Activated naive CD4-positive, alpha-beta T cell treated with anti-CD3 and anti-CD28 coated beads, Interleukin-2, amount 50 U/mL, for 72 hours (primary cell): ENCODE data around the gene NAT16. TPM values are rescaled to one million over a fixed set of nuclear protein-coding genes. Genes with fewer than 3 reads are reported as not detected.
"Not testable (repeated sequence)": the region's sequence is repeated elsewhere in the genome, so short reads cannot be mapped to it uniquely, and the experiment has no call there.

Experiments used
- ATAC-seq, 2 donors: fragments of 150-1000 bp; cut with Tn5 transposase; 2 replicates each; pipeline ENCODE4 v1.10.0; 2021; ENCODE audit warnings: mild to moderate bottlenecking in 2 of 2, moderate library complexity in 2 of 2
- DNase-seq, 2 donors: peaks; one replicate each; pipeline ENCODE4 v3.0.0; 2021 to 2022; ENCODE audit warnings: low spot score in 2 of 2
- H3K27ac Mint-ChIP-seq, 2 donors: one replicate each; pipeline ENCODE4 v1.8.0; 2022; ENCODE audit warnings: mild to moderate bottlenecking in 2 of 2, mixed read lengths in 2 of 2
- H3K36me3 Mint-ChIP-seq, 2 donors: one replicate each; pipeline ENCODE4 v1.8.0; 2022; ENCODE audit warnings: mixed read lengths in 2 of 2
- H3K9me3 Mint-ChIP-seq, 2 donors: one replicate each; pipeline ENCODE4 v1.8.0; 2022; ENCODE audit warnings: mixed read lengths in 2 of 2
- total RNA-seq, 2 donors: library from RNA; stranded (reverse); gene quantifications; one replicate each; pipeline ENCODE4 v1.2.3, GENCODE V29; 2022

Gene NAT16
- total RNA-seq, 2 donors from 2014 or later: not detected

- H3K27ac Mint-ChIP-seq: no peak overlapping the region
Observed at GRCh38 chr7:101154693-101155102, 25.4 kb downstream of the NAT16 start.

GRCh38 chr7:101153969-101154692 is 26.0 kb downstream of the NAT16 start, which contains the start of gene AP1S1:
Gene AP1S1, plus strand, starts transcription at chr7:101154476. Its CDS starts 39 bp downstream, at chr7:101154515.
- peaks cover 0 to 10% of the 10 kb centered on the region in 2 donors for H3K36me3 Mint-ChIP-seq
- no peaks in the 10 kb centered on the region for H3K9me3 Mint-ChIP-seq
- DNase-seq: peak; percentile 91
- peak within 1 kb of the TSS; percentile 70 to 92 for H3K27ac Mint-ChIP-seq
- peak; percentile 90 to 92 for ATAC-seq

More at GRCh38 chr7:101154693-101155102, 25.4 kb downstream of the NAT16 start:
- no peak for DNase-seq
- H3K36me3 Mint-ChIP-seq: peaks cover 5 to 10% of the 10 kb centered on the region in 2 donors
- ATAC-seq: peak; percentile 12 to 50
- H3K9me3 Mint-ChIP-seq: no peaks in the 10 kb centered on the region

GRCh38 chr7:101151908-101152651 is 28.0 kb downstream of the NAT16 start:
- Mint-ChIP-seq H3K36me3 (peaks cover 0 to 3% of the 10 kb centered on the region in 2 donors), H3K9me3 (no peaks in the 10 kb centered on the region), H3K27ac (no peak overlapping the region)
- DNase-seq: no peak
- ATAC-seq: no peak

GRCh38 chr7:101140746-101141382 is 39.2 kb downstream of the NAT16 start:
- Mint-ChIP-seq H3K36me3 (no peaks in the 10 kb centered on the region), H3K27ac (peak overlapping the region in 1 of 2 donors; percentile 75), H3K9me3 (no peaks in the 10 kb centered on the region)
- no peak for DNase-seq
- no peak for ATAC-seq

- DNase-seq (no peak), ATAC-seq (no peak)
- Mint-ChIP-seq H3K36me3 (no peaks in the 10 kb centered on the region), H3K27ac (peak overlapping the region in 1 of 2 donors; percentile 75), H3K9me3 (no peaks in the 10 kb centered on the region)
Observed at GRCh38 chr7:101140339-101140699, 39.8 kb downstream of the NAT16 start.

- ATAC-seq (peak; percentile 97 to 98), DNase-seq (peak; percentile 76 to 84)
- Mint-ChIP-seq H3K9me3 (no peaks in the 10 kb centered on the region), H3K27ac (peak overlapping the region in 1 of 2 donors; percentile 40), H3K36me3 (no peaks in the 10 kb centered on the region)
Observed at GRCh38 chr7:101138213-101138870, 41.8 kb downstream of the NAT16 start.

GRCh38 chr7:101137651-101138212 is 42.4 kb downstream of the NAT16 start:
- H3K36me3 Mint-ChIP-seq: no peaks in the 10 kb centered on the region
- no peak for DNase-seq
- peak overlapping the region in 1 of 2 donors; percentile 40 for H3K27ac Mint-ChIP-seq
- no peaks in the 10 kb centered on the region for H3K9me3 Mint-ChIP-seq
- no peak for ATAC-seq

GRCh38 chr7:101134399-101134980 is 45.6 kb downstream of the NAT16 start:
- DNase-seq: no peak
- Mint-ChIP-seq H3K36me3 (no peaks in the 10 kb centered on the region), H3K27ac (no peak overlapping the region), H3K9me3 (no peaks in the 10 kb centered on the region)
- ATAC-seq: no peak

GRCh38 chr7:101133621-101134398 is 46.3 kb downstream of the NAT16 start:
- H3K36me3 Mint-ChIP-seq: no peaks in the 10 kb centered on the region
- ATAC-seq (no peak), DNase-seq (no peak)
- no peaks in the 10 kb centered on the region for H3K9me3 Mint-ChIP-seq
- H3K27ac Mint-ChIP-seq: no peak overlapping the region

- not testable (repeated sequence) for ATAC-seq, DNase-seq
Observed at GRCh38 chr7:101132626-101133600, 47.2 kb downstream of the NAT16 start.

GRCh38 chr7:101129603-101130117 is 50.4 kb downstream of the NAT16 start:
- Mint-ChIP-seq H3K36me3 (no peaks in the 10 kb centered on the region), H3K27ac (peak overlapping the region in 1 of 2 donors; percentile 82), H3K9me3 (no peaks in the 10 kb centered on the region)
- DNase-seq (no peak), ATAC-seq (no peak)

More at GRCh38 chr7:101132626-101133600, 47.2 kb downstream of the NAT16 start:
- H3K27ac Mint-ChIP-seq, H3K36me3 Mint-ChIP-seq, H3K9me3 Mint-ChIP-seq: not testable (repeated sequence)

- H3K27ac Mint-ChIP-seq: no peak overlapping the region
- no peaks in the 10 kb centered on the region for H3K9me3 Mint-ChIP-seq
- ATAC-seq: no peak
Observed at GRCh38 chr7:101128040-101128834, 51.9 kb downstream of the NAT16 start.

GRCh38 chr7:101127460-101128039 is 52.5 kb downstream of the NAT16 start:
- Mint-ChIP-seq H3K9me3 (no peaks in the 10 kb centered on the region), H3K27ac (no peak overlapping the region), H3K36me3 (no peaks in the 10 kb centered on the region)
- DNase-seq (no peak), ATAC-seq (no peak)

More at GRCh38 chr7:101128040-101128834, 51.9 kb downstream of the NAT16 start:
- no peak for DNase-seq
- H3K36me3 Mint-ChIP-seq: no peaks in the 10 kb centered on the region
